GM19328 (cell line): ENCODE data around the gene SHISA7.

Experiments used
- ATAC-seq: cut with Tn5 transposase; IDR thresholded peaks from one replicate; pipeline ENCODE4 v1.9.1; 2021; ENCODE audit warnings: mild to moderate bottlenecking, moderate library complexity; ENCODE audit not compliant: unreplicated experiment

SHISA7 gene

GRCh38 chr19:55482156-55482961 is 39.3 kb upstream of the SHISA7 start:
- no peak for ATAC-seq

GRCh38 chr19:55481794-55482155 is 38.7 kb upstream of the SHISA7 start:
- no peak for ATAC-seq

GRCh38 chr19:55481148-55481793 is 38.2 kb upstream of the SHISA7 start:
- no peak for ATAC-seq

- no peak for ATAC-seq
Measured at GRCh38 chr19:55479451-55480230, 36.5 kb upstream of the SHISA7 start.

GRCh38 chr19:55479045-55479444 is 35.9 kb upstream of the SHISA7 start:
- no peak for ATAC-seq

GRCh38 chr19:55478364-55478763 is 35.3 kb upstream of the SHISA7 start:
- no peak for ATAC-seq

- ATAC-seq, result no peak
Measured at GRCh38 chr19:55477905-55478304, 34.8 kb upstream of the SHISA7 start.

- peak; percentile 85 for ATAC-seq
Measured at GRCh38 chr19:55476100-55476775, 33.1 kb upstream of the SHISA7 start, which contains the start of gene ZNF628. ZNF628 (plus strand) TSS chr19:55476617; CDS start chr19:55479911, 3,294 bp downstream.

- ATAC-seq, result no peak
Measured at GRCh38 chr19:55474269-55475265, 31.5 kb upstream of the SHISA7 start.

GRCh38 chr19:55473225-55474012 is 30.3 kb upstream of the SHISA7 start:
- no peak for ATAC-seq

- no peak for ATAC-seq
Measured at GRCh38 chr19:55472463-55472862, 29.4 kb upstream of the SHISA7 start.

GRCh38 chr19:55471266-55471665 is 28.2 kb upstream of the SHISA7 start:
- no peak for ATAC-seq

- no peak for ATAC-seq
Measured at GRCh38 chr19:55468054-55468393, 24.9 kb upstream of the SHISA7 start.

GRCh38 chr19:55467236-55468053 is 24.3 kb upstream of the SHISA7 start:
- ATAC-seq, result no peak

- no peak for ATAC-seq
Measured at GRCh38 chr19:55466241-55466614, 23.1 kb upstream of the SHISA7 start.

GRCh38 chr19:55465460-55466240 is 22.6 kb upstream of the SHISA7 start:
- no peak for ATAC-seq

- ATAC-seq, result no peak
Measured at GRCh38 chr19:55464662-55465054, 21.6 kb upstream of the SHISA7 start, which contains the start of gene C19orf85. C19orf85 (minus strand) TSS chr19:55464751; CDS start chr19:55464554, 197 bp downstream.
